HCT116 (cell line): ENCODE measurements around the gene FAT1. TPM values are rescaled to one million over a fixed set of nuclear protein-coding genes. Genes with fewer than 3 reads are reported as not detected.

Experiments
- ATAC-seq: fragments of 200-7000 bp; cut with Tn5 transposase; 2 replicates; pipeline ENCODE4 v1.9.1; 2020; ENCODE audit warnings: mild to moderate bottlenecking, moderate library complexity
- BruUV-seq: library from RNA; stranded (reverse); fragments of 400-500 nt; replicated peaks from 2 replicates; lab custom pipeline; 2021; lab: Mats Ljungman, UMichigan
- CTCF ChIA-PET: fragments of 300-600 bp; sonication (Branson Sonifier 250); formaldehyde crosslinking; loops from one replicate; lab custom pipeline; 2021; ENCODE audit warnings: antibody characterized with exemption; lab: Charles Lee
- POLR2A ChIA-PET: fragments of 300-600, 350-600 bp; sonication (Branson Sonifier 250); formaldehyde crosslinking; loops from one replicate; lab custom pipeline; 2021; ENCODE audit warnings: antibody characterized with exemption; lab: Charles Lee
- RAD21 ChIA-PET, 2 experiments: fragments of 300-600 bp; sonication (Branson Sonifier 250); formaldehyde crosslinking; loops; one replicate each; lab custom pipeline; 2023; ENCODE audit warnings: low total read pairs in 2 of 2; ENCODE audit not compliant: uncharacterized antibody in 2 of 2, unreplicated experiment in 2 of 2, low non-redundant PET in 1 of 2; lab: Charles Lee
- DNase-seq: peaks from one replicate; pipeline ENCODE4 v3.0.0-alpha.2; 2010; ENCODE audit warnings: low read depth, low spot score
- H2AFZ ChIP-seq: fragments of 200-600 bp; shearing (Covaris generic), sonication (generic); 2 replicates; pipeline ENCODE4 v1.6.1; 2017; ENCODE audit warnings: low read depth, mixed run types, mixed read lengths, antibody characterized with exemption, low read length; ENCODE audit not compliant: poor library complexity, severe bottlenecking
- H3K27ac ChIP-seq: 2 replicates; pipeline ENCODE4 v1.5.1; 2012; ENCODE audit warnings: low read depth, low read length
- H3K27me3 ChIP-seq: fragments of 200-600 bp; sonication (generic); 2 replicates; pipeline ENCODE4 v1.6.1; 2016; ENCODE audit warnings: mixed run types, low read length, mixed read lengths; ENCODE audit not compliant: insufficient read depth
- H3K36me3 ChIP-seq, 2 experiments: fragments of 200-500 bp in 1 of 2; fragments of 200-600 bp in 1 of 2; sonication (Bioruptor generic) in 1 of 2; sonication (generic) in 1 of 2; 2 replicates each; pipeline versions ENCODE4 v1.5.1 to v1.6.1; 2014 to 2016; ENCODE audit warnings: low read length in 2 of 2, inconsistent platforms in 1 of 2, mixed read lengths in 1 of 2, mixed run types in 1 of 2; ENCODE audit not compliant: insufficient read depth in 2 of 2, control insufficient read depth in 1 of 2
- H3K4me1 ChIP-seq, 2 experiments: fragments of 200-600 bp in 1 of 2; sonication (generic) in 1 of 2; 2 replicates each; pipeline versions ENCODE4 v1.5.1 to v1.6.1; 2012 to 2017; ENCODE audit warnings: low read length in 2 of 2, inconsistent platforms in 1 of 2, mild to moderate bottlenecking in 1 of 2, mixed read lengths in 1 of 2, mixed run types in 1 of 2, moderate library complexity in 1 of 2; ENCODE audit not compliant: insufficient read depth in 2 of 2, control insufficient read depth in 1 of 2
- H3K4me2 ChIP-seq: fragments of 200-600 bp; sonication (generic); 2 replicates; pipeline ENCODE4 v1.6.1; 2017; ENCODE audit warnings: mixed run types, low read length, mixed read lengths
- H3K4me3 ChIP-seq, 2 experiments: fragments of 200-600 bp in 1 of 2; sonication (generic) in 1 of 2; replicated peaks in 1 of 2; 2 replicates each; pipeline ENCODE4 v1.5.1; 2011 to 2016; ENCODE audit warnings: low read length in 2 of 2, control low read depth in 1 of 2, low read depth in 1 of 2, mild to moderate bottlenecking in 1 of 2, mixed read lengths in 1 of 2, mixed run types in 1 of 2
- H3K79me2 ChIP-seq: fragments of 200-600 bp; sonication (generic); 2 replicates; pipeline ENCODE4 v1.6.1; 2017; ENCODE audit warnings: mild to moderate bottlenecking, mixed run types, low read length, moderate library complexity, mixed read lengths; ENCODE audit not compliant: insufficient read depth
- H3K9ac ChIP-seq: fragments of 200-600 bp; sonication (generic); 2 replicates; pipeline ENCODE4 v1.6.1; 2016; ENCODE audit warnings: low read length, mixed read lengths
- H3K9me2 ChIP-seq: fragments of 200-600 bp; sonication (generic), shearing (Covaris generic); 2 replicates; pipeline ENCODE4 v1.6.1; 2017; ENCODE audit warnings: mixed run types, mild to moderate bottlenecking, moderate library complexity; ENCODE audit not compliant: insufficient read depth
- H3K9me3 ChIP-seq, 2 experiments: fragments of 200-500 bp in 1 of 2; fragments of 200-600 bp in 1 of 2; sonication (Bioruptor generic) in 1 of 2; sonication (generic) in 1 of 2; 2 replicates each; pipeline ENCODE4 v1.6.1; 2014 to 2017; ENCODE audit warnings: low read length in 2 of 2, mixed read lengths in 2 of 2, inconsistent platforms in 1 of 2, low read depth in 1 of 2, mild to moderate bottlenecking in 1 of 2, mixed run types in 1 of 2, moderate library complexity in 1 of 2; ENCODE audit not compliant: control insufficient read depth in 1 of 2, insufficient read depth in 1 of 2
- H4K20me1 ChIP-seq: fragments of 200-600 bp; sonication (generic), shearing (Covaris generic); 2 replicates; pipeline ENCODE4 v1.6.1; 2017; ENCODE audit warnings: mixed run types, mild to moderate bottlenecking, moderate library complexity; ENCODE audit not compliant: insufficient read depth
- CBX3 ChIP-seq: IDR thresholded peaks from 2 replicates; pipeline ENCODE4 v1.6.1; 2012; ENCODE audit warnings: low read depth
- CEBPB ChIP-seq: IDR thresholded peaks from 2 replicates; pipeline ENCODE4 v1.6.1; 2012; ENCODE audit warnings: low read depth
- EGR1 ChIP-seq: IDR thresholded peaks from 2 replicates; pipeline ENCODE4 v1.6.1; 2012; ENCODE audit warnings: low read depth
- ELF1 ChIP-seq: IDR thresholded peaks from 2 replicates; pipeline ENCODE4 v1.6.1; 2012; ENCODE audit warnings: low read depth, borderline replicate concordance
- EZH2phosphoT487 ChIP-seq: fragments of 200-600 bp; IDR thresholded peaks from 2 replicates; pipeline ENCODE4 v1.6.1; 2018; ENCODE audit warnings: antibody characterized with exemption, borderline replicate concordance
- JUND ChIP-seq: IDR thresholded peaks from 2 replicates; pipeline ENCODE4 v1.6.1; 2012
- POLR2AphosphoS5 ChIP-seq: IDR thresholded peaks from 2 replicates; pipeline ENCODE4 v1.6.1; 2011; ENCODE audit warnings: mild to moderate bottlenecking, low read depth, low read length, moderate library complexity
- SIN3A ChIP-seq: IDR thresholded peaks from 2 replicates; pipeline ENCODE4 v1.6.1; 2012; ENCODE audit warnings: low read depth
- SP1 ChIP-seq: IDR thresholded peaks from 2 replicates; pipeline ENCODE4 v1.6.1; 2012; ENCODE audit warnings: low read depth
- SRF ChIP-seq: IDR thresholded peaks from 2 replicates; pipeline ENCODE4 v1.6.1; 2012; ENCODE audit warnings: low read depth
- TCF7L2 ChIP-seq: IDR thresholded peaks from 2 replicates; pipeline ENCODE4 v1.7.0; 2011; ENCODE audit warnings: borderline replicate concordance, inconsistent platforms; ENCODE audit not compliant: insufficient read depth, insufficient read length; ENCODE audit errors: extremely low read depth
- YY1 ChIP-seq: IDR thresholded peaks from 2 replicates; pipeline ENCODE4 v1.6.1; 2011; ENCODE audit warnings: low read length, low read depth, moderate library complexity, mild to moderate bottlenecking; ENCODE audit not compliant: insufficient replicate concordance; ENCODE audit errors: extremely low read depth
- ZFX ChIP-seq: fragments of 450-650 bp; IDR thresholded peaks from 2 replicates; pipeline ENCODE4 v1.6.1; 2017
- intact Hi-C: fragments of 100-400 bp; cut with micrococcal nuclease; formaldehyde crosslinking; loops from 2 replicates; pipeline ENCODE4 v1.10.0; 2022
- total RNA-seq: library from RNA; stranded (reverse); gene quantifications from one replicate; pipeline ENCODE4 v1.2.1, GENCODE V29; 2021; ENCODE audit not compliant: unreplicated experiment
- TF ChIP-seq, protein P1 (sequence below): IDR thresholded peaks from 2 replicates; pipeline ENCODE4 v1.6.1; 2012
- TF ChIP-seq, protein P2 (sequence below), 3 experiments: fragments of 200-600 bp in 1 of 3; sonication (generic) in 1 of 3; IDR thresholded peaks in 2 of 3; conservative IDR thresholded peaks in 1 of 3; 2 replicates each; pipeline ENCODE4 v1.5.1; 2012 to 2017; ENCODE audit warnings: low read depth in 2 of 3, low read length in 2 of 3, antibody characterized with exemption in 1 of 3, borderline replicate concordance in 1 of 3, control low read depth in 1 of 3, mild to moderate bottlenecking in 1 of 3, mixed read lengths in 1 of 3, mixed run types in 1 of 3, moderate library complexity in 1 of 3; ENCODE audit not compliant: insufficient read depth in 1 of 3
- TF ChIP-seq, protein P3 (sequence below): IDR thresholded peaks from 2 replicates; pipeline ENCODE4 v1.6.1; 2011; ENCODE audit warnings: mild to moderate bottlenecking, low read length, moderate library complexity; ENCODE audit not compliant: insufficient replicate concordance; ENCODE audit errors: extremely low read depth

The FAT1 gene
- total RNA-seq, 1 experiment from 2014 or later, result 676 TPM

DNA sequence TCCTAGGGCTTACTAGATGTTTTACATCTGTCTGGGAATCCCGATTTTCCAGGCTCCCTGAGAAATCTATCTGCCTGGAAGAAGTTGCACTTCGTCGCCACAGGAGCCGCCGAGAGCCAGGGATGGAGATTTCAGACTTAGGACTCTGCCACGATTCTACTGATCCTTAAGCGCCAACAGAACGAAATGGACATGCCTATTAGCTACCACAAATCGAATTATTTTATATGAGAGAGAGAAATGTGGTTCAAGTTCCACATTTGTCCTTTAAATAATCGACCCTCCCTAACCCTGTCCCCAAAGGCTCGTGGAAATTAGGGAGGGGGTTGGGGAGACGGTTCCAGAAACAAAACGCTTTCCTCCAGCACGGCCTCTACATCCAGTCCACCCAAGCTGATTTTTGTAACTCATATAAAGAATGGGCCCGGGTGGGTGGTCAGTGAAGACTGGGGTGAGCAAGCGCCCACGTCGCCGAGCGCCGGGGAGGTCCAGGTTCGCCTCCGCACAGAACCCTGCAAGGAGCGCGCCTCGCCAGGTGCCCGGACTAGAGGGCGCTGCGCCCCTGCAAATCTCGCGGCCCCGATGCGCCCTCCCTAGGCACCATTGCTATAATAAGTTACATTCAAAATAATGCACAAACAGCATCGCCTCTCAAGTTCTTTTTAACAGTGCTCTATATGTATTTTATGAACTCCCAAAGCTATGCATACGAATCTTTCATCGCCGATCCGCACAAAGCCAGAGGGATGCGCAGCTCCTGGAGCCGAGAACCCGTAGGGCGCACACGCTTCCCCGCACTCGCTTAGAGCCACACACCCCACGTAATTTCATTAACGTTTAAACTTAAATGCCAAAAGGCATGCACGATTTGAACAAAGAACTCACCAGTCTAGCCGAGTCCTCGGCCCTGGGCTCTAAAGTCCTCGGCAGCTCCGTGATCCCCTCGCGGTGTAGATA, 2.1 kb upstream of the FAT1 start:
- Histone ChIP-seq H3K27ac (peak overlapping the region; percentile 96), H4K20me1 (peaks cover 6% of the 10 kb centered on the region; the same call in 1 of the 2 replicates), H3K9ac (peak overlapping the region; percentile 92), H2AFZ (no peak overlapping the region), H3K4me2 (peak overlapping the region; percentile 92), H3K79me2 (peaks cover 72% of the 10 kb centered on the region), H3K27me3 (no peaks in the 10 kb centered on the region), H3K9me3 (peaks cover 0 to under 1% of the 10 kb centered on the region in 2 experiments; a peak in 1 of 4 replicates), H3K36me3 (peaks cover 8 to 31% of the 10 kb centered on the region in 2 experiments; a peak in 3 of 4 replicates), H3K9me2 (no peaks in the 10 kb centered on the region), H3K4me1 (peaks cover 38 to 62% of the 10 kb centered on the region in 2 experiments), H3K4me3 (peak overlapping the region; percentile 91 to 97)
- BruUV-seq, result TSS peak; percentile 66
- CTCF ChIA-PET, result interaction anchor here (0.9 kb wide), 1 partner anchor 106 kb away, joined by 3 read pairs; no protein-coding TSS in a partner anchor
- intact Hi-C loops, result loop anchor here (1.0 to 10.0 kb wide), 6 partner anchors 82 to 1269 kb away; partner anchors contain the start of gene ZFP42
- ATAC-seq, result peak; percentile 58
- DNase-seq, result peak; percentile 64
- POLR2A ChIA-PET, result interaction anchor here (0.9 to 1.7 kb wide), 2 partner anchors 68 to 81 kb away, joined by 3 to 8 read pairs; no protein-coding TSS in a partner anchor
- RAD21 ChIA-PET, result no interaction called here
- TF ChIP-seq, protein P1, sequence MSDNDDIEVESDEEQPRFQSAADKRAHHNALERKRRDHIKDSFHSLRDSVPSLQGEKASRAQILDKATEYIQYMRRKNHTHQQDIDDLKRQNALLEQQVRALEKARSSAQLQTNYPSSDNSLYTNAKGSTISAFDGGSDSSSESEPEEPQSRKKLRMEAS, result no peak
- TF ChIP-seq, protein P2, sequence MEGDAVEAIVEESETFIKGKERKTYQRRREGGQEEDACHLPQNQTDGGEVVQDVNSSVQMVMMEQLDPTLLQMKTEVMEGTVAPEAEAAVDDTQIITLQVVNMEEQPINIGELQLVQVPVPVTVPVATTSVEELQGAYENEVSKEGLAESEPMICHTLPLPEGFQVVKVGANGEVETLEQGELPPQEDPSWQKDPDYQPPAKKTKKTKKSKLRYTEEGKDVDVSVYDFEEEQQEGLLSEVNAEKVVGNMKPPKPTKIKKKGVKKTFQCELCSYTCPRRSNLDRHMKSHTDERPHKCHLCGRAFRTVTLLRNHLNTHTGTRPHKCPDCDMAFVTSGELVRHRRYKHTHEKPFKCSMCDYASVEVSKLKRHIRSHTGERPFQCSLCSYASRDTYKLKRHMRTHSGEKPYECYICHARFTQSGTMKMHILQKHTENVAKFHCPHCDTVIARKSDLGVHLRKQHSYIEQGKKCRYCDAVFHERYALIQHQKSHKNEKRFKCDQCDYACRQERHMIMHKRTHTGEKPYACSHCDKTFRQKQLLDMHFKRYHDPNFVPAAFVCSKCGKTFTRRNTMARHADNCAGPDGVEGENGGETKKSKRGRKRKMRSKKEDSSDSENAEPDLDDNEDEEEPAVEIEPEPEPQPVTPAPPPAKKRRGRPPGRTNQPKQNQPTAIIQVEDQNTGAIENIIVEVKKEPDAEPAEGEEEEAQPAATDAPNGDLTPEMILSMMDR (IDR thresholded peaks at IDR 0.05 in 2 of 3, conservative IDR thresholded peaks at IDR 0.05 in 1 of 3; ENCODE audit: borderline replicate concordance in 1 of 3, insufficient read depth in 1 of 3, low read depth in 2 of 3, low read length in 2 of 3), result peak in 2 of 3 experiments; percentile 68 to 75; a peak in 4 of 6 replicates
- TF ChIP-seq YY1 (peak; percentile 70), SIN3A (no peak), EGR1 (no peak), TCF7L2 (no peak), EZH2phosphoT487 (no peak), POLR2AphosphoS5 (peak; percentile 58), JUND (no peak), CEBPB (no peak), SRF (no peak), CBX3 (no peak), ELF1 (no peak), ZFX (no peak), SP1 (no peak)
- TF ChIP-seq, protein P3, sequence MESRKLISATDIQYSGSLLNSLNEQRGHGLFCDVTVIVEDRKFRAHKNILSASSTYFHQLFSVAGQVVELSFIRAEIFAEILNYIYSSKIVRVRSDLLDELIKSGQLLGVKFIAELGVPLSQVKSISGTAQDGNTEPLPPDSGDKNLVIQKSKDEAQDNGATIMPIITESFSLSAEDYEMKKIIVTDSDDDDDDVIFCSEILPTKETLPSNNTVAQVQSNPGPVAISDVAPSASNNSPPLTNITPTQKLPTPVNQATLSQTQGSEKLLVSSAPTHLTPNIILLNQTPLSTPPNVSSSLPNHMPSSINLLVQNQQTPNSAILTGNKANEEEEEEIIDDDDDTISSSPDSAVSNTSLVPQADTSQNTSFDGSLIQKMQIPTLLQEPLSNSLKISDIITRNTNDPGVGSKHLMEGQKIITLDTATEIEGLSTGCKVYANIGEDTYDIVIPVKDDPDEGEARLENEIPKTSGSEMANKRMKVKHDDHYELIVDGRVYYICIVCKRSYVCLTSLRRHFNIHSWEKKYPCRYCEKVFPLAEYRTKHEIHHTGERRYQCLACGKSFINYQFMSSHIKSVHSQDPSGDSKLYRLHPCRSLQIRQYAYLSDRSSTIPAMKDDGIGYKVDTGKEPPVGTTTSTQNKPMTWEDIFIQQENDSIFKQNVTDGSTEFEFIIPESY, result no peak
